Epithelial cell of proximal tubule (primary cell): ENCODE results near the gene OSR1. TPM values are rescaled to one million over a fixed set of nuclear protein-coding genes. Genes with fewer than 3 reads are reported as not detected.
A peak's percentile ranks its signal among the peaks of the same experiment; 100 is the strongest.
"Not testable (repeated sequence)": the region's sequence is repeated elsewhere in the genome, so short reads cannot be mapped to it uniquely, and the experiment has no call there.

ENCODE experiments used
- DNase-seq: peaks from one replicate; pipeline ENCODE4 v3.0.0-alpha.2; 2011; ENCODE audit warnings: low read depth
- H3K4me3 ChIP-seq: 2 replicates; pipeline ENCODE4 v1.5.1; 2011; ENCODE audit warnings: low read depth, mild to moderate bottlenecking, low read length
- total RNA-seq: library from RNA; depleted of rRNA; stranded (reverse); fragments of >200 nt; gene quantifications from 2 replicates; pipeline ENCODE4 v1.2.3, GENCODE V29; 2015
- TF ChIP-seq, protein P1 (sequence below): conservative IDR thresholded peaks from 2 replicates; pipeline ENCODE4 v1.5.1; 2012; ENCODE audit warnings: low read depth, mild to moderate bottlenecking, low read length

OSR1 gene
- total RNA-seq, 1 donor from 2014 or later, result not detected

GRCh38 chr2:19320813-19321212 lies 37.6 kb downstream of the OSR1 start:
- no peak for DNase-seq
- TF ChIP-seq, protein P1, sequence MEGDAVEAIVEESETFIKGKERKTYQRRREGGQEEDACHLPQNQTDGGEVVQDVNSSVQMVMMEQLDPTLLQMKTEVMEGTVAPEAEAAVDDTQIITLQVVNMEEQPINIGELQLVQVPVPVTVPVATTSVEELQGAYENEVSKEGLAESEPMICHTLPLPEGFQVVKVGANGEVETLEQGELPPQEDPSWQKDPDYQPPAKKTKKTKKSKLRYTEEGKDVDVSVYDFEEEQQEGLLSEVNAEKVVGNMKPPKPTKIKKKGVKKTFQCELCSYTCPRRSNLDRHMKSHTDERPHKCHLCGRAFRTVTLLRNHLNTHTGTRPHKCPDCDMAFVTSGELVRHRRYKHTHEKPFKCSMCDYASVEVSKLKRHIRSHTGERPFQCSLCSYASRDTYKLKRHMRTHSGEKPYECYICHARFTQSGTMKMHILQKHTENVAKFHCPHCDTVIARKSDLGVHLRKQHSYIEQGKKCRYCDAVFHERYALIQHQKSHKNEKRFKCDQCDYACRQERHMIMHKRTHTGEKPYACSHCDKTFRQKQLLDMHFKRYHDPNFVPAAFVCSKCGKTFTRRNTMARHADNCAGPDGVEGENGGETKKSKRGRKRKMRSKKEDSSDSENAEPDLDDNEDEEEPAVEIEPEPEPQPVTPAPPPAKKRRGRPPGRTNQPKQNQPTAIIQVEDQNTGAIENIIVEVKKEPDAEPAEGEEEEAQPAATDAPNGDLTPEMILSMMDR, result no peak
- no peak overlapping the region for H3K4me3 ChIP-seq

- TF ChIP-seq, protein P1, result no peak
- DNase-seq, result no peak
- no peak overlapping the region for H3K4me3 ChIP-seq
These were observed 38.7 kb downstream of the OSR1 start for GRCh38 chr2:19319698-19320097.

- TF ChIP-seq, protein P1, result no peak
- DNase-seq, result no peak
- no peak overlapping the region for H3K4me3 ChIP-seq
These were observed 39.4 kb downstream of the OSR1 start for GRCh38 chr2:19319064-19319463.

DNA sequence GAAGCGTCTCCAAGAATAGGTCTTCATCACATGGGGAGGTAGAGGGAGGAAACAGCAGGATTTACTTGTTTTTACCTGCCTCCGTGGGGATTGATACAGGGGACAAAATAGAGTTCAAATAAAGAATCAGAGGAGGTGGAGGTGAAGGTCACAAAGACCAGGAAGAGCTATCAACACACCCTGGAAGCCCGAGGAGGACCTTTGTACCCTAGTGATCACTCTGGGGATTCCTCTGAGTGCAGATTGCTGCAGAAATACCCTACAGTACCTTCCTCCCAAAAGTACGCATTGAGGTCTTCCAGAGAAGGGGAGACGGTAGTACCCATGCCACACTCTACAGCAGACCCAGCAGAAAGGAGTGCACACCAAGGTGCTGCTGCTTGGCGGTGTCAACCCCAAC lies 44.9 kb downstream of the OSR1 start:
- no peak overlapping the region for H3K4me3 ChIP-seq
- TF ChIP-seq, protein P1, result no peak
- DNase-seq, result no peak

DNA sequence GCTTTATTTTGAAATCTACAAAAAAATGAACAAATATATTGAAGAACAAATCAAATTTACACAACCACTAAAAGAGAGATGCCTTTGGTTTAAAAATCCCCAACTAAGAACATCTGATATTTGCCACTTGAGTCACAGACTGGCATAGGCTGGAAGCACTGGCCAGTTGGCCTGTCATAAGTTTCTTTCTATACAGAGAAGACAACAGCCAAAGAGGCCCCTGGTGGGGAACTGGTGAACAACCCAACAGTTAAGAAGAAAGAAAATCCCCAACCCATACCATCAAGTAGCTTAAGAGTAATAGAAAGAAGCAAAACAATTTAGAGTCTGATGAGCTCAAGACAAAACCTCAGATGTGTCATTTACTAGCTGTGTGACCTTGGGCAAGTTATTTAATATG lies 45.5 kb downstream of the OSR1 start:
- TF ChIP-seq, protein P1, result peak; percentile 52
- DNase-seq, result no peak
- no peak overlapping the region for H3K4me3 ChIP-seq

DNA sequence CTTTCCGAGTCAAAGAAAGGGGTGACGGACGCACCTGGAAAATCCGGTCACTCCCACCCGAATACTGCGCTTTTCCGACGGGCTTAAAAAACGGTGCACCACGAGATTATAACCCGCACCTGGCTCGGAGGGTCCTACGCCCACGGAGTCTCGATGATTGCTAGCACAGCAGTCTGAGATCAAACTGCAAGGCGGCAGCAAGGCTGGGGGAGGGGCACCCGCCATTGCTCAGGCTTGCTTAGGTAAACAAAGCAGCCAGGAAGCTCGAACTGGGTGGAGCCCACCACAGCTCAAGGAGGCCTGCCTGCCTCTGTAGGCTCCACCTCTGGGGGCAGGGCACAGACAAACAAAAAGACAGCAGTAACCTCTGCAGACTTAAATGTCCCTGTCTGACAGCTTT lies 52.4 kb downstream of the OSR1 start:
- not testable (repeated sequence) for DNase-seq, H3K4me3 ChIP-seq

DNA sequence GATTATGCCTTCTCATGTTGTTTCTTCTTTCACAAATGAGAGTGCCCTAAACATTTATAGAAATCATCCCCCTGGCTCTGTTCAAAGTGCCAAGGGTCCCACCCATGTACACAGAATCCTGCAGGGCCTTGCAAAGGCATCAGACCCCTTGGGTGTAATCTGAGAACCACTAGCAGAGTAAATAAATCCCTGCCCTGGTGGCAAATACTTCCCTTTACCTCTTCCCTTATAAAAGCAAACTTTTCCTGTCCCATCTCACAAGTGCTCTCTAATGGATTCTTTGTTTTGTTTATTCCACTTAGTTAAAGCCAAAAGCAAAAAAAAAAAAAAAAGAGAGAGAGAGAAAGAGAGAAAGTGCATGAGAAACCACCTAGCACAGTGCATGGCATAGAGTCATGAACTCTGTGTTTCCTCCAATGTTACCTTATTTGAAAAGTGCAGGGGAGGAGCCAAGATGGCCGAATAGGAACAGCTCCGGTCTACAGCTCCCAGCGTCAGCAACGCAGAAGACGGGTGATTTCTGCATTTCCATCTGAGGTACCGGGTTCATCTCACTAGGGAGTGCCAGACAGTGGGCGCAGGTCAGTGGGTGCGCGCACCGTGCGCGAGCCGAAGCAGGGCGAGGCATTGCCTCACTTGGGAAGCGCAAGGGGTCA lies 52.9 kb downstream of the OSR1 start:
- H3K4me3 ChIP-seq, DNase-seq: not testable (repeated sequence)

DNA sequence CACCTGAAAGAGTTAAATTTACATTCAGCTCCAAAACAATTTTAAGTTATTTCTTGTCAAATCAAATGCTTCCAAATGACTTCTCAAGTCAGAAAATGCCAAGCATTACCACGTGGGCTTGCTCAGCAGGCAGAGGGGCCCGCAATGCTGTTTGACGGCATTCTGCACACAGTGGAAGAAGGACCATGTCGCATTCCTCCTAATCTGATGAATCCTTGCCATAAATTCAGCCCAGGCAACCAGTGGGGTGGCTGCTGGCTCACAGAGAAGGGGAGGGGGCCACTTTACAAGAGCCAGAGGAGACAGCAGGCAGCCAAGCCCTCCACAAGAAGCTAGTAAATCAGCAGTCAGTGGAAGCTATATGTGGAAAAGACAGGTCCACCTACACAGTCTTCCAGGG lies 56.7 kb downstream of the OSR1 start:
- no peak for DNase-seq
- TF ChIP-seq, protein P1, result no peak
- H3K4me3 ChIP-seq, result no peak overlapping the region
